Neural progenitor cell (in vitro differentiated cells): ENCODE results near the gene FST.

Source experiments
- EZH2 ChIP-seq: fragments of 200-600 bp; sonication (generic); IDR thresholded peaks from 2 replicates; pipeline ENCODE4 v1.6.1; 2017; ENCODE audit warnings: antibody characterized with exemption, mild to moderate bottlenecking, moderate library complexity
- EZH2phosphoT487 ChIP-seq: fragments of 200-600 bp; sonication (generic); IDR thresholded peaks from 2 replicates; pipeline ENCODE4 v1.6.1; 2017; ENCODE audit warnings: antibody characterized with exemption
- TF ChIP-seq, protein P1 (sequence below): fragments of 200-600 bp; sonication (generic); IDR thresholded peaks from 2 replicates; pipeline ENCODE4 v1.5.1; 2017; ENCODE audit warnings: antibody characterized with exemption, mild to moderate bottlenecking

DNA sequence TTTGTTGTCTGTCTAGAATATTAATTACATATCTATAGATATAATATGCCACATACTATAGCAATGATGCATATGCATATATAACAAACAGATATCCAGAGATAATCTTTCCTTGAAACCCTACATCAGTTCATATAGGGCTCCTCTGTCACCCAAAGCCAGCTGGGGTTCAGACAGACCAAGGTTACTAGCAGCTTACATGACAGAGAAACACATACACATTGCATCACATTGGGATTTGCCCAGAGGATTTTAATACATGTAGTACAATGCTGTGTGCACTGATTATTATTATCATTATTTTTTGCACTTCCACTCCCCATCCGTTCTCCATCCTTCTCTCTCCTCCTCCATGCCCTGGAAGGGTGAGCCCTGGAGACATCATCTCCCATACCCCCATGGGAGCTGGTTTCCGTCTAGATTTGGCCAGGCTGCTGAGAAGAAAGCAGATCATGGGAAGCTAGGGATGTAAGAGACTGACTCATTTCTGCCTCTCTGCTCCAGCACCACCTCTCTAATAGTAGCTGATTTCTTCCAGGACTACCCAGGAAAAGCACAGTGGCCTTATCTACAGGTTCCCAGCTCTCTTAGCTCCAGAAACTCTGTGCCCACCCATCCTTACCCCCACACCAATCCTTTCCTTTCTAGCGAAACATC, 23.3 kb downstream of the FST start:
- TF ChIP-seq, protein P1, sequence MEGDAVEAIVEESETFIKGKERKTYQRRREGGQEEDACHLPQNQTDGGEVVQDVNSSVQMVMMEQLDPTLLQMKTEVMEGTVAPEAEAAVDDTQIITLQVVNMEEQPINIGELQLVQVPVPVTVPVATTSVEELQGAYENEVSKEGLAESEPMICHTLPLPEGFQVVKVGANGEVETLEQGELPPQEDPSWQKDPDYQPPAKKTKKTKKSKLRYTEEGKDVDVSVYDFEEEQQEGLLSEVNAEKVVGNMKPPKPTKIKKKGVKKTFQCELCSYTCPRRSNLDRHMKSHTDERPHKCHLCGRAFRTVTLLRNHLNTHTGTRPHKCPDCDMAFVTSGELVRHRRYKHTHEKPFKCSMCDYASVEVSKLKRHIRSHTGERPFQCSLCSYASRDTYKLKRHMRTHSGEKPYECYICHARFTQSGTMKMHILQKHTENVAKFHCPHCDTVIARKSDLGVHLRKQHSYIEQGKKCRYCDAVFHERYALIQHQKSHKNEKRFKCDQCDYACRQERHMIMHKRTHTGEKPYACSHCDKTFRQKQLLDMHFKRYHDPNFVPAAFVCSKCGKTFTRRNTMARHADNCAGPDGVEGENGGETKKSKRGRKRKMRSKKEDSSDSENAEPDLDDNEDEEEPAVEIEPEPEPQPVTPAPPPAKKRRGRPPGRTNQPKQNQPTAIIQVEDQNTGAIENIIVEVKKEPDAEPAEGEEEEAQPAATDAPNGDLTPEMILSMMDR, result no peak
- TF ChIP-seq EZH2phosphoT487, result no peak
- no peak for TF ChIP-seq EZH2
